Measurements from ENCODE around the gene PSMC2. TPM values are rescaled to one million over a fixed set of nuclear protein-coding genes. Genes with fewer than 3 reads are reported as not detected.

Gene PSMC2
- 111 TPM for total RNA-seq
- long read RNA-seq, transcript PSMC2-201 (12 exons, 2,637 nt) = major isoform, 51 of 65 reads
- long read RNA-seq, partial matches to known transcripts = 7 of 65 reads
- long read RNA-seq, other reads (novel, unspliced or antisense) = 6 of 65 reads

GRCh38 chr7:103347507-103348267 is at the start of gene PSMC2:
PSMC2 (plus strand) TSS chr7:103347643; CDS start chr7:103347712, 69 bp downstream.
- peak; percentile 69 for DNase-seq
- Histone ChIP-seq H3K36me3 (peaks cover 12% of the 10 kb centered on the region), H3K4me3 (peak within 1 kb of the TSS; percentile 87), H3K27ac (replicated peaks) (peak within 1 kb of the TSS; percentile 92), H3K9me3 (replicated peaks) (no peaks in the 10 kb centered on the region), H3K4me1 (peaks cover 88% of the 10 kb centered on the region), H3K27me3 (ENCODE audit: low read depth) (no peaks in the 10 kb centered on the region)
- no peak for TF ChIP-seq CTCF (IDR thresholded peaks at IDR 0.05; ENCODE audit: borderline replicate concordance)
- intact Hi-C loops (cut with micrococcal nuclease) = no loop called here

- no peak for DNase-seq
- H3K27ac ChIP-seq (replicated peaks) = peak overlapping the region; percentile 89
- intact Hi-C loops (cut with micrococcal nuclease) = no loop called here
Observed at GRCh38 chr7:103297837-103298179, 49.6 kb upstream of the PSMC2 start.

GRCh38 chr7:103299660-103300059 is 47.8 kb upstream of the PSMC2 start:
- no peaks in the 10 kb centered on the region for H3K27me3 ChIP-seq (ENCODE audit: low read depth)
- no peak overlapping the region for H3K27ac ChIP-seq (replicated peaks)
- no peak for DNase-seq
- H3K36me3 ChIP-seq = peaks cover 58% of the 10 kb centered on the region
- no peak for TF ChIP-seq CTCF (IDR thresholded peaks at IDR 0.05; ENCODE audit: borderline replicate concordance)
- H3K4me3 ChIP-seq = no peak overlapping the region
- intact Hi-C loops (cut with micrococcal nuclease) = no loop called here
- no peaks in the 10 kb centered on the region for H3K9me3 ChIP-seq (replicated peaks)
- H3K4me1 ChIP-seq = peaks cover 32% of the 10 kb centered on the region

More at GRCh38 chr7:103297837-103298179, 49.6 kb upstream of the PSMC2 start:
- H3K9me3 ChIP-seq (replicated peaks) = no peaks in the 10 kb centered on the region
- peaks cover 32% of the 10 kb centered on the region for H3K4me1 ChIP-seq
- H3K27me3 ChIP-seq (ENCODE audit: low read depth) = no peaks in the 10 kb centered on the region
- peak overlapping the region; percentile 98 for H3K4me3 ChIP-seq
- H3K36me3 ChIP-seq = peaks cover 41% of the 10 kb centered on the region
- TF ChIP-seq CTCF (IDR thresholded peaks at IDR 0.05; ENCODE audit: borderline replicate concordance) = no peak

GRCh38 chr7:103301441-103301840 is 46.0 kb upstream of the PSMC2 start:
- no peak for DNase-seq
- TF ChIP-seq CTCF (IDR thresholded peaks at IDR 0.05; ENCODE audit: borderline replicate concordance) = no peak
- intact Hi-C loops (cut with micrococcal nuclease) = no loop called here

GRCh38 chr7:103307503-103308231 is 39.8 kb upstream of the PSMC2 start:
- Histone ChIP-seq H3K36me3 (peaks cover 98% of the 10 kb centered on the region), H3K9me3 (replicated peaks) (no peaks in the 10 kb centered on the region), H3K27ac (replicated peaks) (no peak overlapping the region), H3K4me1 (no peaks in the 10 kb centered on the region), H3K27me3 (ENCODE audit: low read depth) (no peaks in the 10 kb centered on the region), H3K4me3 (no peak overlapping the region)
- DNase-seq = no peak
- no peak for TF ChIP-seq CTCF (IDR thresholded peaks at IDR 0.05; ENCODE audit: borderline replicate concordance)
- intact Hi-C loops (cut with micrococcal nuclease) = no loop called here

More at GRCh38 chr7:103301441-103301840, 46.0 kb upstream of the PSMC2 start:
- H3K27me3 ChIP-seq (ENCODE audit: low read depth) = no peaks in the 10 kb centered on the region
- peaks cover 76% of the 10 kb centered on the region for H3K36me3 ChIP-seq
- no peaks in the 10 kb centered on the region for H3K9me3 ChIP-seq (replicated peaks)
- H3K4me3 ChIP-seq = no peak overlapping the region
- no peak overlapping the region for H3K27ac ChIP-seq (replicated peaks)
- H3K4me1 ChIP-seq = peaks cover 32% of the 10 kb centered on the region
